ENCODE data around the gene KRT23.

KRT23 gene
- 0 to 0.09 (median 0) reads per million in 3 donors for total RNA-seq

- DNase-seq: no peak
- Histone ChIP-seq H3K4me3 (ENCODE audit: insufficient read depth, low read depth, low read length, poor library complexity, severe bottlenecking) (no peak within 1 kb of the TSS), H3K27me3 (replicated peaks; ENCODE audit: control insufficient read depth, insufficient read depth, low read length, poor library complexity, severe bottlenecking) (no peaks in the 10 kb centered on the region), H3K36me3 (ENCODE audit: control insufficient read depth, insufficient read depth, low read length) (no peaks in the 10 kb centered on the region), H3K27ac (ENCODE audit: insufficient read depth, low read length, poor library complexity, severe bottlenecking) (no peak within 1 kb of the TSS), H3K4me1 (ENCODE audit: control insufficient read depth, insufficient read depth, low read length, poor library complexity, severe bottlenecking) (no peaks in the 10 kb centered on the region), H3K9me3 (ENCODE audit: control insufficient read depth, low read length) (no peaks in the 10 kb centered on the region)
Observed at GRCh38 chr17:40937384-40937819, at the start of gene KRT23. Gene KRT23 (minus strand): TSS chr17:40937646. CDS start chr17:40936603, 1,043 bp downstream.

GRCh38 chr17:40986920-40987319 is 49.5 kb upstream of the KRT23 start:
- Histone ChIP-seq H3K27me3 (replicated peaks; ENCODE audit: control insufficient read depth, insufficient read depth, low read length, poor library complexity, severe bottlenecking) (no peaks in the 10 kb centered on the region), H3K4me1 (ENCODE audit: control insufficient read depth, insufficient read depth, low read length, poor library complexity, severe bottlenecking) (no peaks in the 10 kb centered on the region), H3K27ac (ENCODE audit: insufficient read depth, low read length, poor library complexity, severe bottlenecking) (no peak overlapping the region), H3K36me3 (ENCODE audit: control insufficient read depth, insufficient read depth, low read length) (no peaks in the 10 kb centered on the region), H3K4me3 (ENCODE audit: insufficient read depth, low read depth, low read length, poor library complexity, severe bottlenecking) (no peak overlapping the region), H3K9me3 (ENCODE audit: control insufficient read depth, low read length) (no peaks in the 10 kb centered on the region)
- no peak for DNase-seq

GRCh38 chr17:40984226-40984625 is 46.8 kb upstream of the KRT23 start, which contains the start of gene KRT40:
Gene KRT40 (minus strand): TSS chr17:40984326. CDS start chr17:40984273, 53 bp downstream.
- H3K36me3 ChIP-seq (ENCODE audit: control insufficient read depth, insufficient read depth, low read length): no peaks in the 10 kb centered on the region
- no peak within 1 kb of the TSS for H3K4me3 ChIP-seq (ENCODE audit: insufficient read depth, low read depth, low read length, poor library complexity, severe bottlenecking)
- H3K4me1 ChIP-seq (ENCODE audit: control insufficient read depth, insufficient read depth, low read length, poor library complexity, severe bottlenecking): no peaks in the 10 kb centered on the region
- DNase-seq: no peak
- no peak within 1 kb of the TSS for H3K27ac ChIP-seq (ENCODE audit: insufficient read depth, low read length, poor library complexity, severe bottlenecking)
- no peaks in the 10 kb centered on the region for H3K27me3 ChIP-seq (replicated peaks; ENCODE audit: control insufficient read depth, insufficient read depth, low read length, poor library complexity, severe bottlenecking)
- H3K9me3 ChIP-seq (ENCODE audit: control insufficient read depth, low read length): no peaks in the 10 kb centered on the region

- H3K9me3 ChIP-seq (ENCODE audit: control insufficient read depth, low read length): no peaks in the 10 kb centered on the region
- no peak for DNase-seq
- H3K4me1 ChIP-seq (ENCODE audit: control insufficient read depth, insufficient read depth, low read length, poor library complexity, severe bottlenecking): no peaks in the 10 kb centered on the region
- H3K27me3 ChIP-seq (replicated peaks; ENCODE audit: control insufficient read depth, insufficient read depth, low read length, poor library complexity, severe bottlenecking): no peaks in the 10 kb centered on the region
- H3K36me3 ChIP-seq (ENCODE audit: control insufficient read depth, insufficient read depth, low read length): no peaks in the 10 kb centered on the region
- H3K27ac ChIP-seq (ENCODE audit: insufficient read depth, low read length, poor library complexity, severe bottlenecking): no peak overlapping the region
- no peak overlapping the region for H3K4me3 ChIP-seq (ENCODE audit: insufficient read depth, low read depth, low read length, poor library complexity, severe bottlenecking)
Observed at GRCh38 chr17:40981115-40981514, 43.7 kb upstream of the KRT23 start.

GRCh38 chr17:40980596-40980995 is 43.1 kb upstream of the KRT23 start:
- Histone ChIP-seq H3K27ac (ENCODE audit: insufficient read depth, low read length, poor library complexity, severe bottlenecking) (no peak overlapping the region), H3K9me3 (ENCODE audit: control insufficient read depth, low read length) (no peaks in the 10 kb centered on the region), H3K4me1 (ENCODE audit: control insufficient read depth, insufficient read depth, low read length, poor library complexity, severe bottlenecking) (no peaks in the 10 kb centered on the region), H3K4me3 (ENCODE audit: insufficient read depth, low read depth, low read length, poor library complexity, severe bottlenecking) (no peak overlapping the region), H3K27me3 (replicated peaks; ENCODE audit: control insufficient read depth, insufficient read depth, low read length, poor library complexity, severe bottlenecking) (no peaks in the 10 kb centered on the region), H3K36me3 (ENCODE audit: control insufficient read depth, insufficient read depth, low read length) (no peaks in the 10 kb centered on the region)
- DNase-seq: no peak

GRCh38 chr17:40980117-40980516 is 42.7 kb upstream of the KRT23 start:
- no peaks in the 10 kb centered on the region for H3K4me1 ChIP-seq (ENCODE audit: control insufficient read depth, insufficient read depth, low read length, poor library complexity, severe bottlenecking)
- H3K27me3 ChIP-seq (replicated peaks; ENCODE audit: control insufficient read depth, insufficient read depth, low read length, poor library complexity, severe bottlenecking): no peaks in the 10 kb centered on the region
- no peaks in the 10 kb centered on the region for H3K36me3 ChIP-seq (ENCODE audit: control insufficient read depth, insufficient read depth, low read length)
- H3K9me3 ChIP-seq (ENCODE audit: control insufficient read depth, low read length): no peaks in the 10 kb centered on the region
- H3K4me3 ChIP-seq (ENCODE audit: insufficient read depth, low read depth, low read length, poor library complexity, severe bottlenecking): no peak overlapping the region
- no peak for DNase-seq
- H3K27ac ChIP-seq (ENCODE audit: insufficient read depth, low read length, poor library complexity, severe bottlenecking): no peak overlapping the region

GRCh38 chr17:40978575-40979151 is 41.2 kb upstream of the KRT23 start:
- Histone ChIP-seq H3K4me1 (ENCODE audit: control insufficient read depth, insufficient read depth, low read length, poor library complexity, severe bottlenecking) (no peaks in the 10 kb centered on the region), H3K4me3 (ENCODE audit: insufficient read depth, low read depth, low read length, poor library complexity, severe bottlenecking) (no peak overlapping the region), H3K27ac (ENCODE audit: insufficient read depth, low read length, poor library complexity, severe bottlenecking) (no peak overlapping the region), H3K9me3 (ENCODE audit: control insufficient read depth, low read length) (no peaks in the 10 kb centered on the region), H3K36me3 (ENCODE audit: control insufficient read depth, insufficient read depth, low read length) (no peaks in the 10 kb centered on the region), H3K27me3 (replicated peaks; ENCODE audit: control insufficient read depth, insufficient read depth, low read length, poor library complexity, severe bottlenecking) (no peaks in the 10 kb centered on the region)
- DNase-seq: no peak

- Histone ChIP-seq H3K4me3 (ENCODE audit: insufficient read depth, low read depth, low read length, poor library complexity, severe bottlenecking) (no peak overlapping the region), H3K36me3 (ENCODE audit: control insufficient read depth, insufficient read depth, low read length) (no peaks in the 10 kb centered on the region), H3K27me3 (replicated peaks; ENCODE audit: control insufficient read depth, insufficient read depth, low read length, poor library complexity, severe bottlenecking) (no peaks in the 10 kb centered on the region), H3K9me3 (ENCODE audit: control insufficient read depth, low read length) (no peaks in the 10 kb centered on the region), H3K27ac (ENCODE audit: insufficient read depth, low read length, poor library complexity, severe bottlenecking) (no peak overlapping the region), H3K4me1 (ENCODE audit: control insufficient read depth, insufficient read depth, low read length, poor library complexity, severe bottlenecking) (no peaks in the 10 kb centered on the region)
- no peak for DNase-seq
Observed at GRCh38 chr17:40975516-40975915, 38.1 kb upstream of the KRT23 start.

- no peaks in the 10 kb centered on the region for H3K36me3 ChIP-seq (ENCODE audit: control insufficient read depth, insufficient read depth, low read length)
- no peak overlapping the region for H3K4me3 ChIP-seq (ENCODE audit: insufficient read depth, low read depth, low read length, poor library complexity, severe bottlenecking)
- no peaks in the 10 kb centered on the region for H3K27me3 ChIP-seq (replicated peaks; ENCODE audit: control insufficient read depth, insufficient read depth, low read length, poor library complexity, severe bottlenecking)
- no peaks in the 10 kb centered on the region for H3K9me3 ChIP-seq (ENCODE audit: control insufficient read depth, low read length)
- no peaks in the 10 kb centered on the region for H3K4me1 ChIP-seq (ENCODE audit: control insufficient read depth, insufficient read depth, low read length, poor library complexity, severe bottlenecking)
- DNase-seq: no peak
- H3K27ac ChIP-seq (ENCODE audit: insufficient read depth, low read length, poor library complexity, severe bottlenecking): no peak overlapping the region
Observed at GRCh38 chr17:40974366-40974765, 36.9 kb upstream of the KRT23 start.

GRCh38 chr17:40967582-40967981 is 30.1 kb upstream of the KRT23 start:
- H3K9me3 ChIP-seq (ENCODE audit: control insufficient read depth, low read length): no peaks in the 10 kb centered on the region
- H3K4me3 ChIP-seq (ENCODE audit: insufficient read depth, low read depth, low read length, poor library complexity, severe bottlenecking): no peak overlapping the region
- H3K27ac ChIP-seq (ENCODE audit: insufficient read depth, low read length, poor library complexity, severe bottlenecking): no peak overlapping the region
- no peaks in the 10 kb centered on the region for H3K27me3 ChIP-seq (replicated peaks; ENCODE audit: control insufficient read depth, insufficient read depth, low read length, poor library complexity, severe bottlenecking)
- no peaks in the 10 kb centered on the region for H3K36me3 ChIP-seq (ENCODE audit: control insufficient read depth, insufficient read depth, low read length)
- DNase-seq: no peak
- H3K4me1 ChIP-seq (ENCODE audit: control insufficient read depth, insufficient read depth, low read length, poor library complexity, severe bottlenecking): no peaks in the 10 kb centered on the region

Data from effector memory CD4-positive, alpha-beta T cell (primary cell).